ENCODE data around the gene SYT3.

SYT3 gene

DNA sequence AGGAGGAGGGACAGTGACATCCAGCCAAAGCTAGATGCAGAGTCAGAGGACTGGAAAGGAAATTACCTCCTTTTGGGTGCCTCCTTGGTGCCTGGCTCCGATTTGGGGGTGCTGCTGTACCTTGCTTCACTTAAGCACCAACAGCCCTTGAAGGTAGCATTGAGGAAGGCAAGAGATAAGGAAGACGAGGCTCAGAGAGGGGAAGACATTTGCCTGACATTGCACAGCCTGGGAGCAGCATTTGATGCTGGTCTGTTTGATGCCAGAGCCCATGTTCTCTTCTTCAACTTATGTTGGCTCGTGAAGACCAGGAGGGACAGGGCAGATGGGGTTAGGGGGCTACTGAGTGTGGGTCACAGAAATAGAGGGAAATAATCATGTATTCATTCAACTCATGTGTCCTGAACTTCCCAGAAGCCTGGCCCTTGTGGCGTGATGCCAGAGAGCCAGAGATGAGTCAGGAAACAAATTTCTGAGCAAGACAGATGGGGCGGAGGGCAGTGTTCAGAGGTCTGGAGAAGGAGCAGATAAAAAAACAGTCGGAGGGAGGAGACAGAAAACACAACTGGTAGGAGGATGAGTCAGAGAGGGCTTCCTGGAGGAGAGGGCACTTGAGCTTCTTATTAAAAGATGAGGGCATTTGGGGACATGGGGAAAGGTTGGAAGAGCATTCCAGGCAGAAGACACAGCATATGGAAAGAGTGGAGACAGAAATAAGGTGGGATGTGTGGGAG, 6.6 kb upstream of the SYT3 start:
- no peak for TF ChIP-seq CTCF (IDR thresholded peaks at IDR 0.05; ENCODE audit: low read depth, low read length)
- DNase-seq (ENCODE audit: extremely low read depth, low read depth): no peak

DNA sequence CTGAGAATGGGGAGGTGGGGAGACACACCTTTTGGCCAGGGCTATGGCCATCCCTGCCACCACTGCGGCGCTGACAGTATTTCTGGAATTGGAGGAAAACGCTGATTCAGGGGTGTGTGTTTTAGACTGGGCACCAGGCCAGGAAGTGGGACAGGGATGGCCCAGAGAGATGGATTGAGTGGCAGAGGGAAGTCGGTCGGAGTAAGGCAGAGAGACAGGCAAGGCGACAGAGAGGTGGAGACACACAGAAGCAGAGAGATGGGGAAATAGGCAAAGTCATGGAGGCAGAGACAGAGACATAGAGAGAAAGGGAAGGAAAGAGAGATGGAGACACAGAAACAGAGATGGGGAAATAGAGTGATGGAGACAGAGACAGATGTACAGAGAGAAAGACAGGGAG, 5.4 kb upstream of the SYT3 start:
- no peak for TF ChIP-seq CTCF (IDR thresholded peaks at IDR 0.05; ENCODE audit: low read depth, low read length)
- DNase-seq (ENCODE audit: extremely low read depth, low read depth): no peak

- DNase-seq (ENCODE audit: extremely low read depth, low read depth): no peak
- no peak for TF ChIP-seq CTCF (IDR thresholded peaks at IDR 0.05; ENCODE audit: low read depth, low read length)
Observed at GRCh38 chr19:50644315-50644915, 4.7 kb upstream of the SYT3 start.

- DNase-seq (ENCODE audit: extremely low read depth, low read depth): no peak
- TF ChIP-seq CTCF (IDR thresholded peaks at IDR 0.05; ENCODE audit: low read depth, low read length): no peak
Observed at GRCh38 chr19:50640368-50640767, 687 bp upstream of the SYT3 start.

DNA sequence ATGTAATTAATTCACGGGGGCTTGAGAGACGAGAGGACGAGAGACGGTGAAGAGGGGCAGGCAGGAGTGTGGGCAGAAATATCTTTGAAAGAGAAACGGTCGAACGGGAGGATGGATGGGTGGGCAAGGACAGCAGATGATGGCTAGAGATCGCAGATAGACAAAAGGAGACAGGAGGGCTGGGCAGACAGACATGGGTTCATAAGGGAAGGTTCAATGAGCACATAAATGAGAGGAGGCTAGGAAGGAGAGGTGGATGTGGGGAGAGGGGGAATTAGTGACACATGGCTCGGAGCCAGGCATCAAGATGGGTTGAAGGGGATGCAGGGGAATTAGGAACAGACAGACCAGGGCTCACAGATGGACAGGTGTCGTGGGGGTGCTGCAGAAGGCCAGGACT, 1.1 kb downstream of the SYT3 start:
- no peak for TF ChIP-seq CTCF (IDR thresholded peaks at IDR 0.05; ENCODE audit: low read depth, low read length)
- DNase-seq (ENCODE audit: extremely low read depth, low read depth): no peak

DNA sequence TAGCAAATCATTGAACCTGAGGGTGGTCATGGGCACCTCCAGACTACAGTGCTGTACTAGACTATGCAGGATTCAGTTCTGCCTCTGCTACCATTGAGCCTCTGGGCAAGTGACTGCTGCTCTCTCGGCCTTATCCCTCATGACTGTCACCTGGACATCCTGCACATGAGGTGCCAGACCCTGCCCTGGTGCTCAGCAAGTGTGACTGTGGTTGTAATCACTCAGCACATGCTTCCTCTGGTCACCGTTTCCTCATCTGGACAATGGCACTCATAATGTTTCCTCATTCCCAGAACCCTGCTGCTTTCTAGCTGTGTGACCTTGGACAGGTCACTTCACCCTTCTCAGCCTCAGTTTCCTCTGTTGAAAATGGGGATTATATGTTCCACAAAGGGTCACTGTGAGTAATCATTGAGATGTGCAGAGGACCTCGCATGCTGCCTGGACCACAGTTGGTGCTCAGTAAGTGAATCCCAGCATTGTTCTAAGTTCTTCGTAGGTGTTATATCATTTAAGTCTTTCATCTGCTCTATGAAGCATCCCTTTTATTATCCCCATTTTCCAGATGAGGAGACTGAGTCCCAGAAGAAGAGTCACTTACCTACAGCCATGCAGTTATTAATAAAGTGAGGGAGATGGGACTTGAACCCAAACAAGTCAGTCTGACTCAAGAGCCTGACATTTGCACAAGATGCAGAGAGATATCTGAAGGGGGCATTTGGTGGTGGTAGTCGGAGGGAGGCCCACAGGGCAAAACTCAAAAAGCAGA, 3.2 kb downstream of the SYT3 start:
- no peak for TF ChIP-seq CTCF (IDR thresholded peaks at IDR 0.05; ENCODE audit: low read depth, low read length)
- DNase-seq (ENCODE audit: extremely low read depth, low read depth): no peak

DNA sequence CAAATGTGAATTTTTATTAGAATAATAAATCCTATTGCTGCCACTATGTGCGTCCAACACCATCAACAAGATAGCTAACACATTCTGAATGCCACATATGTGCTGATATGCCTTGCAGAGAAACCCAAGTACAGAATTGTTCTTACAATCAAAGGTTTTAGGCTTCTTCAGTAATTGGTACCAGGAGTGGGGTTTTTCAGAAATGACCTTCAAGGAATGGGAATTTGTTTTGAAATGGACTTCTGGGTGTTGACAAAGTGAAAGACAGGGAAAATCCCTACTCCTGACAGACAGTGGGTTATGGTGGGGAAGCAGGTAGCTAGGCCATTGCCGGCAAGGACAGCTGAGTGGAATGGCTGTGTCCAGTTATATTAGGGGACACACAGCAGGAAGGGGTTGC, 5.7 kb downstream of the SYT3 start:
- DNase-seq (ENCODE audit: extremely low read depth, low read depth): no peak
- TF ChIP-seq CTCF (IDR thresholded peaks at IDR 0.05; ENCODE audit: low read depth, low read length): no peak

Data from AG09319 (cell line).